Upper lobe of right lung (tissue), 1 donor: ENCODE data around the gene NRXN3. TPM values are rescaled to one million over a fixed set of nuclear protein-coding genes. Genes with fewer than 3 reads are reported as not detected.
"Not testable (repeated sequence)": the region's sequence is repeated elsewhere in the genome, so short reads cannot be mapped to it uniquely, and the experiment has no call there.

Experiments
- ATAC-seq: fragments of 200-7000 bp; cut with Tn5 transposase; one replicate; pipeline ENCODE4 v1.9.1; 2020; ENCODE audit warnings: mild to moderate bottlenecking, moderate library complexity
- DNase-seq: peaks from one replicate; pipeline ENCODE4 v3.0.0-alpha.2; 2020
- H3K27ac ChIP-seq: fragments of 200-600 bp; one replicate; pipeline ENCODE4 v1.8.0; 2022
- H3K27me3 ChIP-seq: fragments of 200-600 bp; one replicate; pipeline ENCODE4 v1.8.0; 2022; ENCODE audit warnings: mild to moderate bottlenecking
- H3K36me3 ChIP-seq: fragments of 200-600 bp; one replicate; pipeline ENCODE4 v1.8.0; 2022
- H3K4me1 ChIP-seq: fragments of 200-600 bp; one replicate; pipeline ENCODE4 v1.8.0; 2022
- H3K4me3 ChIP-seq: fragments of 200-600 bp; one replicate; pipeline ENCODE4 v1.8.0; 2022; ENCODE audit warnings: mild to moderate bottlenecking
- H3K9me3 ChIP-seq: fragments of 200-600 bp; one replicate; pipeline ENCODE4 v1.8.0; 2022
- CTCF ChIP-seq: fragments of 200-600 bp; IDR thresholded peaks from one replicate; pipeline ENCODE4 v1.8.0; 2022; ENCODE audit warnings: antibody characterized with exemption
- intact Hi-C: fragments of 100-400 bp; cut with DNase I; formaldehyde crosslinking; loops from one replicate; pipeline ENCODE4 v1.11.0; 2022
- total RNA-seq: library from RNA; stranded (reverse); fragmentation: NEBNext Ultra II Directional; extraction: Animal tissue kit (Norgen Biotek cat#: 25700); gene quantifications from one replicate; pipeline ENCODE4 v1.2.1, GENCODE V29; 2021
- donor health status: DM: no; HTN: yes; CAD: no; lungs with severe emphysema.

NRXN3 gene
- total RNA-seq, 1 donor from 2014 or later = 10.0 TPM

- H3K4me3 ChIP-seq = no peak overlapping the region
- H3K27ac ChIP-seq = no peak overlapping the region
- no peaks in the 10 kb centered on the region for H3K27me3 ChIP-seq
- TF ChIP-seq CTCF = no peak
- intact Hi-C loops = no loop called here
- H3K9me3 ChIP-seq = no peaks in the 10 kb centered on the region
- ATAC-seq (no peak), DNase-seq (no peak)
- H3K36me3 ChIP-seq = no peaks in the 10 kb centered on the region
- no peaks in the 10 kb centered on the region for H3K4me1 ChIP-seq
These were observed 930.4 kb downstream of the NRXN3 start for GRCh38 chr14:79100578-79100977.

GRCh38 chr14:79101388-79101787, 931.2 kb downstream of the NRXN3 start:
- H3K4me1 ChIP-seq = no peaks in the 10 kb centered on the region
- H3K4me3 ChIP-seq = no peak overlapping the region
- ATAC-seq (no peak), DNase-seq (no peak)
- no peak overlapping the region for H3K27ac ChIP-seq
- H3K36me3 ChIP-seq = no peaks in the 10 kb centered on the region
- TF ChIP-seq CTCF = no peak
- H3K9me3 ChIP-seq = no peaks in the 10 kb centered on the region
- no peaks in the 10 kb centered on the region for H3K27me3 ChIP-seq
- intact Hi-C loops = no loop called here

- TF ChIP-seq CTCF = no peak
- DNase-seq (no peak), ATAC-seq (no peak)
- Histone ChIP-seq H3K4me1 (no peaks in the 10 kb centered on the region), H3K27me3 (no peaks in the 10 kb centered on the region), H3K4me3 (no peak overlapping the region), H3K36me3 (no peaks in the 10 kb centered on the region), H3K9me3 (no peaks in the 10 kb centered on the region), H3K27ac (no peak overlapping the region)
- intact Hi-C loops = no loop called here
These were observed 933.6 kb downstream of the NRXN3 start for GRCh38 chr14:79103764-79104163.

- H3K4me3 ChIP-seq, H3K36me3 ChIP-seq, H3K27me3 ChIP-seq, H3K4me1 ChIP-seq, DNase-seq, intact Hi-C loops, H3K9me3 ChIP-seq, ATAC-seq, H3K27ac ChIP-seq: not testable (repeated sequence)
These were observed 940.4 kb downstream of the NRXN3 start for GRCh38 chr14:79110564-79110963.

- no peak for DNase-seq
- ATAC-seq = no peak
- no peak overlapping the region for H3K27ac ChIP-seq
- intact Hi-C loops = no loop called here
- H3K9me3 ChIP-seq = no peaks in the 10 kb centered on the region
- no peaks in the 10 kb centered on the region for H3K4me1 ChIP-seq
- H3K27me3 ChIP-seq = no peaks in the 10 kb centered on the region
- no peaks in the 10 kb centered on the region for H3K36me3 ChIP-seq
- TF ChIP-seq CTCF = no peak
- no peak overlapping the region for H3K4me3 ChIP-seq
These were observed 941.9 kb downstream of the NRXN3 start for GRCh38 chr14:79111987-79112501.

- Histone ChIP-seq H3K4me3 (no peak overlapping the region), H3K4me1 (no peaks in the 10 kb centered on the region), H3K36me3 (no peaks in the 10 kb centered on the region), H3K27ac (no peak overlapping the region), H3K9me3 (no peaks in the 10 kb centered on the region), H3K27me3 (no peaks in the 10 kb centered on the region)
- DNase-seq (no peak), ATAC-seq (no peak)
- intact Hi-C loops = no loop called here
- TF ChIP-seq CTCF = no peak
These were observed 947.4 kb downstream of the NRXN3 start for GRCh38 chr14:79117561-79117960.
